HepG2 (cell line): ENCODE measurements around the gene ARFGAP2. TPM values are rescaled to one million over a fixed set of nuclear protein-coding genes. Genes with fewer than 3 reads are reported as not detected.

Experiments used
- CBFB ChIP-seq: sonication (generic); formaldehyde crosslinking; IDR thresholded peaks from 2 replicates; pipeline ENCODE4 v1.4.0; 2020; ENCODE audit warnings: missing genetic modification reagents
- ETV6 ChIP-seq: sonication (generic); formaldehyde crosslinking; conservative IDR thresholded peaks from 2 replicates; pipeline ENCODE4 v1.4.0; 2020; ENCODE audit warnings: missing genetic modification reagents
- FOXJ3 ChIP-seq: sonication (generic); formaldehyde crosslinking; IDR thresholded peaks from 2 replicates; pipeline ENCODE4 v1.4.0; 2020; ENCODE audit warnings: missing genetic modification reagents, mild to moderate bottlenecking, borderline replicate concordance
- FUBP1 ChIP-seq: sonication (generic); formaldehyde crosslinking; IDR thresholded peaks from 2 replicates; pipeline ENCODE4 v1.5.1; 2020; ENCODE audit warnings: missing genetic modification reagents, mild to moderate bottlenecking, borderline replicate concordance
- GATAD2A ChIP-seq: IDR thresholded peaks from 2 replicates; pipeline ENCODE4 v1.6.1; 2016
- HES4 ChIP-seq: sonication (generic); formaldehyde crosslinking; IDR thresholded peaks from 2 replicates; pipeline ENCODE4 v1.9.0; 2021; ENCODE audit warnings: mild to moderate bottlenecking, missing genetic modification reagents, borderline replicate concordance
- NR2C2 ChIP-seq: sonication (generic); formaldehyde crosslinking; IDR thresholded peaks from 2 replicates; pipeline ENCODE4 v1.4.0; 2020; ENCODE audit warnings: missing genetic modification reagents, mild to moderate bottlenecking, moderate library complexity, borderline replicate concordance
- REST ChIP-seq, 2 experiments: IDR thresholded peaks; 2 replicates each; pipeline ENCODE4 v1.6.1; 2011 to 2012; ENCODE audit warnings: low read length in 2 of 2, borderline replicate concordance in 1 of 2, low read depth in 1 of 2, mild to moderate bottlenecking in 1 of 2, moderate library complexity in 1 of 2
- RXRB ChIP-seq: IDR thresholded peaks from 2 replicates; pipeline ENCODE4 v1.6.1; 2016; ENCODE audit warnings: borderline replicate concordance, missing genetic modification reagents, missing compliant biosample characterization
- TFAP4 ChIP-seq: sonication (generic); IDR thresholded peaks from 2 replicates; pipeline ENCODE4 v1.6.1; 2016; ENCODE audit warnings: low read depth, borderline replicate concordance
- polyA plus RNA-seq, 8 experiments: library from polyadenylated mRNA; depleted of rRNA in 3 of 8; stranded (reverse) in 7 of 8; unstranded in 1 of 8; fragments of >200 nt; fragmentation: Illumina TruSeq in 4 of 8; extraction: Trizol in 4 of 8; gene quantifications; 2 replicates each; pipeline versions ENCODE4 v1.2.1 to v1.2.3, GENCODE V29; 2011 to 2016; ENCODE audit warnings: low read depth in 4 of 8, missing spikeins in 1 of 8, mixed read lengths in 1 of 8; ENCODE audit not compliant: insufficient read depth in 1 of 8
- total RNA-seq, 5 experiments: library from RNA; depleted of rRNA; stranded (reverse); fragments of >200 nt; fragmentation: Illumina TruSeq; extraction: Trizol; gene quantifications; 2 replicates each; pipeline ENCODE4 v1.2.3, GENCODE V29; 2016; ENCODE audit warnings: low read depth in 1 of 5
- TF ChIP-seq, protein P1 (sequence below): sonication (generic); formaldehyde crosslinking; IDR thresholded peaks from 2 replicates; pipeline ENCODE4 v1.4.0; 2020; ENCODE audit warnings: missing genetic modification reagents
- TF ChIP-seq, protein P2 (sequence below): sonication (generic); formaldehyde crosslinking; IDR thresholded peaks from 2 replicates; pipeline ENCODE4 v1.4.0; 2020; ENCODE audit warnings: missing genetic modification reagents
- TF ChIP-seq, protein P3 (sequence below): IDR thresholded peaks from 2 replicates; pipeline ENCODE4 v1.6.1; 2016; ENCODE audit warnings: low read depth, control low read depth

ARFGAP2 gene
- total and polyA plus RNA-seq, 2 of the 13 experiments (the other 11 are each of a cell fraction or from before 2014, with no cell fraction given) = 32.3 to 75.3 TPM

- TF ChIP-seq FOXJ3 (peak; percentile 85; the same call in 1 of the 2 replicates), GATAD2A (CRISPR knock-in tag) (peak; percentile 99), HES4 (CRISPR knock-in tag) (no peak), REST (IDR thresholded peaks at IDR 0.05; ENCODE audit: borderline replicate concordance in 1 of 2, low read depth in 1 of 2, low read length in 2 of 2) (peak in 1 of 2 experiments; percentile 62; a peak in 1 of 4 replicates), RXRB (CRISPR knock-in tag) (peak; percentile 96), NR2C2 (CRISPR knock-in tag) (peak; percentile 61; the same call in 1 of the 2 replicates), FUBP1 (CRISPR knock-in tag) (0 out of 2 replicates have a peak, but pooled peaks have one; percentile 10), CBFB (CRISPR knock-in tag) (0 out of 2 replicates have a peak, but pooled peaks have one; percentile 24), ETV6 (CRISPR knock-in tag) (no peak), TFAP4 (peak; percentile 37; the same call in 1 of the 2 replicates)
- TF ChIP-seq, protein P1, sequence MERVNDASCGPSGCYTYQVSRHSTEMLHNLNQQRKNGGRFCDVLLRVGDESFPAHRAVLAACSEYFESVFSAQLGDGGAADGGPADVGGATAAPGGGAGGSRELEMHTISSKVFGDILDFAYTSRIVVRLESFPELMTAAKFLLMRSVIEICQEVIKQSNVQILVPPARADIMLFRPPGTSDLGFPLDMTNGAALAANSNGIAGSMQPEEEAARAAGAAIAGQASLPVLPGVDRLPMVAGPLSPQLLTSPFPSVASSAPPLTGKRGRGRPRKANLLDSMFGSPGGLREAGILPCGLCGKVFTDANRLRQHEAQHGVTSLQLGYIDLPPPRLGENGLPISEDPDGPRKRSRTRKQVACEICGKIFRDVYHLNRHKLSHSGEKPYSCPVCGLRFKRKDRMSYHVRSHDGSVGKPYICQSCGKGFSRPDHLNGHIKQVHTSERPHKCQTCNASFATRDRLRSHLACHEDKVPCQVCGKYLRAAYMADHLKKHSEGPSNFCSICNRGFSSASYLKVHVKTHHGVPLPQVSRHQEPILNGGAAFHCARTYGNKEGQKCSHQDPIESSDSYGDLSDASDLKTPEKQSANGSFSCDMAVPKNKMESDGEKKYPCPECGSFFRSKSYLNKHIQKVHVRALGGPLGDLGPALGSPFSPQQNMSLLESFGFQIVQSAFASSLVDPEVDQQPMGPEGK = peak; percentile 61
- TF ChIP-seq, protein P2, sequence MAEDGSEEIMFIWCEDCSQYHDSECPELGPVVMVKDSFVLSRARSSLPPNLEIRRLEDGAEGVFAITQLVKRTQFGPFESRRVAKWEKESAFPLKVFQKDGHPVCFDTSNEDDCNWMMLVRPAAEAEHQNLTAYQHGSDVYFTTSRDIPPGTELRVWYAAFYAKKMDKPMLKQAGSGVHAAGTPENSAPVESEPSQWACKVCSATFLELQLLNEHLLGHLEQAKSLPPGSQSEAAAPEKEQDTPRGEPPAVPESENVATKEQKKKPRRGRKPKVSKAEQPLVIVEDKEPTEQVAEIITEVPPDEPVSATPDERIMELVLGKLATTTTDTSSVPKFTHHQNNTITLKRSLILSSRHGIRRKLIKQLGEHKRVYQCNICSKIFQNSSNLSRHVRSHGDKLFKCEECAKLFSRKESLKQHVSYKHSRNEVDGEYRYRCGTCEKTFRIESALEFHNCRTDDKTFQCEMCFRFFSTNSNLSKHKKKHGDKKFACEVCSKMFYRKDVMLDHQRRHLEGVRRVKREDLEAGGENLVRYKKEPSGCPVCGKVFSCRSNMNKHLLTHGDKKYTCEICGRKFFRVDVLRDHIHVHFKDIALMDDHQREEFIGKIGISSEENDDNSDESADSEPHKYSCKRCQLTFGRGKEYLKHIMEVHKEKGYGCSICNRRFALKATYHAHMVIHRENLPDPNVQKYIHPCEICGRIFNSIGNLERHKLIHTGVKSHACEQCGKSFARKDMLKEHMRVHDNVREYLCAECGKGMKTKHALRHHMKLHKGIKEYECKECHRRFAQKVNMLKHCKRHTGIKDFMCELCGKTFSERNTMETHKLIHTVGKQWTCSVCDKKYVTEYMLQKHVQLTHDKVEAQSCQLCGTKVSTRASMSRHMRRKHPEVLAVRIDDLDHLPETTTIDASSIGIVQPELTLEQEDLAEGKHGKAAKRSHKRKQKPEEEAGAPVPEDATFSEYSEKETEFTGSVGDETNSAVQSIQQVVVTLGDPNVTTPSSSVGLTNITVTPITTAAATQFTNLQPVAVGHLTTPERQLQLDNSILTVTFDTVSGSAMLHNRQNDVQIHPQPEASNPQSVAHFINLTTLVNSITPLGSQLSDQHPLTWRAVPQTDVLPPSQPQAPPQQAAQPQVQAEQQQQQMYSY = no peak
- TF ChIP-seq, protein P3, sequence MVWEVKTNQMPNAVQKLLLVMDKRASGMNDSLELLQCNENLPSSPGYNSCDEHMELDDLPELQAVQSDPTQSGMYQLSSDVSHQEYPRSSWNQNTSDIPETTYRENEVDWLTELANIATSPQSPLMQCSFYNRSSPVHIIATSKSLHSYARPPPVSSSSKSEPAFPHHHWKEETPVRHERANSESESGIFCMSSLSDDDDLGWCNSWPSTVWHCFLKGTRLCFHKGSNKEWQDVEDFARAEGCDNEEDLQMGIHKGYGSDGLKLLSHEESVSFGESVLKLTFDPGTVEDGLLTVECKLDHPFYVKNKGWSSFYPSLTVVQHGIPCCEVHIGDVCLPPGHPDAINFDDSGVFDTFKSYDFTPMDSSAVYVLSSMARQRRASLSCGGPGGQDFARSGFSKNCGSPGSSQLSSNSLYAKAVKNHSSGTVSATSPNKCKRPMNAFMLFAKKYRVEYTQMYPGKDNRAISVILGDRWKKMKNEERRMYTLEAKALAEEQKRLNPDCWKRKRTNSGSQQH (CRISPR knock-in tag) = no peak
These were observed 12.6 kb upstream of the ARFGAP2 start (continued) for GRCh38 chr11:47189100-47189834.
